Activated CD8-positive, alpha-beta T cell treated with anti-CD3 and anti-CD28 coated beads, Interleukin-2, amount 10 ng/mL, durations not matched to agents 7 days and 5 days (primary cell): ENCODE results near the gene CUTC. TPM values are rescaled to one million over a fixed set of nuclear protein-coding genes. Genes with fewer than 3 reads are reported as not detected.

Source experiments
- ATAC-seq: fragments of 150-1000 bp; cut with Tn5 transposase; one replicate; pipeline ENCODE4 v1.10.0; 2021; ENCODE audit warnings: moderate library complexity
- CTCF ChIA-PET: fragments of 350-600 bp; sonication (Branson Sonifier 250); formaldehyde crosslinking; loops from one replicate; lab custom pipeline; 2021; ENCODE audit warnings: antibody characterized with exemption; lab: Charles Lee
- POLR2A ChIA-PET: fragments of 350-600 bp; sonication (Branson Sonifier 250); formaldehyde crosslinking; loops from one replicate; lab custom pipeline; 2021; ENCODE audit warnings: antibody characterized with exemption; lab: Charles Lee
- DNase-seq: peaks from one replicate; pipeline ENCODE4 v3.0.0-alpha.2; 2020
- H3K27ac Mint-ChIP-seq: one replicate; pipeline ENCODE4 v1.8.0; 2021; ENCODE audit warnings: mild to moderate bottlenecking, mixed read lengths
- H3K27me3 Mint-ChIP-seq: one replicate; pipeline ENCODE4 v1.8.0; 2021; ENCODE audit warnings: low read depth, mixed read lengths
- H3K36me3 Mint-ChIP-seq: one replicate; pipeline ENCODE4 v1.8.0; 2021; ENCODE audit warnings: low read depth, mixed read lengths
- H3K4me1 Mint-ChIP-seq: one replicate; pipeline ENCODE4 v1.8.0; 2021; ENCODE audit warnings: low read depth, mixed read lengths
- H3K4me3 Mint-ChIP-seq: one replicate; pipeline ENCODE4 v1.8.0; 2021; ENCODE audit warnings: mild to moderate bottlenecking, mixed read lengths
- H3K9me3 Mint-ChIP-seq: one replicate; pipeline ENCODE4 v1.8.0; 2022; ENCODE audit warnings: mixed read lengths; ENCODE audit not compliant: insufficient read depth
- total RNA-seq, 2 experiments: library from RNA; stranded (reverse); gene quantifications; one replicate each; pipeline ENCODE4 v1.2.3, GENCODE V29; 2021

CUTC gene
- total RNA-seq, 2 experiments from 2014 or later: 24.0 to 25.8 TPM

DNA sequence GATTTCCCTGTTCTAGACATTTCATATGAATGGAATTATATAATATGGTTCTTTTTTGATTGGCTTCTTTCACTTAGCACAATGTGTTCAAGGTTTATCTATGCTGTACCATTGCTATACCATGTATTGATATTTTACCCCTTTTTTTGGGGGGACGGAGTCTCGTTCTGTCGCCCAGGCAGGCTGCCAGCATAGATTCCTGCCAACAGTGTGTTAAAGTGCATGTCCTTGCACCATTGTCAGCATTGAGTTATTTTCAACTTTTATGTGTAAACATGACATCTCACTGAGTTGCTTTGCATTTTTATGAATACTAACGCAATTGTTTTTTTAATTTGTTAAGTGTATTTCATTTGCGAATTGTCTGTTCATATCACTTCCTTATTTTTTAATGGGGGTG is 55.3 kb downstream of the CUTC start:
- H3K4me3 Mint-ChIP-seq: no peak overlapping the region
- DNase-seq (no peak), ATAC-seq (no peak)
- H3K36me3 Mint-ChIP-seq: no peaks in the 10 kb centered on the region
- no peaks in the 10 kb centered on the region for H3K9me3 Mint-ChIP-seq
- ChIA-PET POLR2A (no interaction called here), CTCF (interaction anchor here (2.0 kb wide), 1 partner anchor 58 kb away, joined by 6 read pairs; no protein-coding TSS in a partner anchor)
- H3K27ac Mint-ChIP-seq: no peak overlapping the region
- peaks cover 2% of the 10 kb centered on the region for H3K4me1 Mint-ChIP-seq
- no peaks in the 10 kb centered on the region for H3K27me3 Mint-ChIP-seq

- H3K27ac Mint-ChIP-seq: no peak overlapping the region
- no peak overlapping the region for H3K4me3 Mint-ChIP-seq
- no peak for DNase-seq
- CTCF ChIA-PET: interaction anchor here (2.0 kb wide), 1 partner anchor 58 kb away, joined by 6 read pairs; no protein-coding TSS in a partner anchor
- no peak for ATAC-seq
- no peaks in the 10 kb centered on the region for H3K36me3 Mint-ChIP-seq
- peaks cover 2% of the 10 kb centered on the region for H3K4me1 Mint-ChIP-seq
- POLR2A ChIA-PET: no interaction called here
- H3K9me3 Mint-ChIP-seq: no peaks in the 10 kb centered on the region
- no peaks in the 10 kb centered on the region for H3K27me3 Mint-ChIP-seq
Measured at GRCh38 chr10:99787782-99788445, 55.9 kb downstream of the CUTC start.

- ChIA-PET POLR2A (no interaction called here), CTCF (interaction anchor here (2.0 kb wide), 1 partner anchor 57 kb away, joined by 6 read pairs; no protein-coding TSS in a partner anchor)
- H3K9me3 Mint-ChIP-seq: no peaks in the 10 kb centered on the region
- ATAC-seq (no peak), DNase-seq (no peak)
- H3K36me3 Mint-ChIP-seq: no peaks in the 10 kb centered on the region
- H3K27ac Mint-ChIP-seq: no peak overlapping the region
- H3K4me1 Mint-ChIP-seq: peaks cover 2% of the 10 kb centered on the region
- no peak overlapping the region for H3K4me3 Mint-ChIP-seq
- no peaks in the 10 kb centered on the region for H3K27me3 Mint-ChIP-seq
Measured at GRCh38 chr10:99788598-99789256, 56.7 kb downstream of the CUTC start.

DNA sequence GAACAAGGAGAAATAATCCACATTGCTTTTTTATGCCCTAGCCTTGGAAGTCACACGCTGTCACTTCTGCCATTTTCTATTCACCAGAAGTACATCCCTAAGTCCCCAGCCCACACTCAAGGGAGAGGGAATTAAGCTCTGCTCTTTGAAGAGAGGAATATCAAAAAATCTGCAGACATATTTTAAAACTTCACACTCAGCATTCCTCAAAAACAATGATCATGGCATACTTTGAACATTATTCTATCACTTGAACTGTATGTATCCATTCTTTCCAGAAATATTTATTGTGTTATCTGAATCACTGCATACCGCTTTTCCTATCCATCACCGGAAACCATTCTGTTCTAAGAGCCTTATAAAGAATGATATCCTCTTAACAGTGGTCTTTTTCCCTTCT is 59.8 kb downstream of the CUTC start:
- CTCF ChIA-PET: interaction anchor here (1.1 kb wide), 1 partner anchor 15 kb away, joined by 4 read pairs; no protein-coding TSS in a partner anchor
- H3K4me1 Mint-ChIP-seq: no peaks in the 10 kb centered on the region
- no peak overlapping the region for H3K27ac Mint-ChIP-seq
- H3K27me3 Mint-ChIP-seq: no peaks in the 10 kb centered on the region
- POLR2A ChIA-PET: no interaction called here
- no peak overlapping the region for H3K4me3 Mint-ChIP-seq
- no peaks in the 10 kb centered on the region for H3K36me3 Mint-ChIP-seq
- ATAC-seq (no peak), DNase-seq (no peak)
- no peaks in the 10 kb centered on the region for H3K9me3 Mint-ChIP-seq

DNA sequence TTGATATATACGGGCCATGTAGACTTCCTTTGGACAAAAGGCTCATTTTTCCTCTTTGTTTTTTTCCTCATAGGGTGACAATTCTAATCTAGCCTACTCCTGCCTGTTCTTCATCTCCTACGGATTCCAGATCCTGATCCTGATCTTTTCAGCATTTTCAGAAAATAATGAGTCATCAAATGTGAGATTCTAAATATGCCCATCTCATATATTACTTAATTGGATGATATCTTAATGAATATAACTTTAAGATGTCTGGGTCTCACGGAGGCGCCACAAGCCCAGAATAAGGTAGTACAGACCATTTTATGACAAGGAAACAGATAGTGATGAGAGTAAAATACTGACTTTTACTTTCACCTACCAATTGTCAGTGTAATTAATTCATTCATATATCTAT is 61.8 kb downstream of the CUTC start:
- H3K4me3 Mint-ChIP-seq: no peak overlapping the region
- H3K36me3 Mint-ChIP-seq: no peaks in the 10 kb centered on the region
- no peaks in the 10 kb centered on the region for H3K9me3 Mint-ChIP-seq
- no peak for DNase-seq
- POLR2A ChIA-PET: no interaction called here
- ATAC-seq: no peak
- CTCF ChIA-PET: interaction anchor here (2.0 kb wide), 1 partner anchor 52 kb away, joined by 5 read pairs; no protein-coding TSS in a partner anchor
- no peak overlapping the region for H3K27ac Mint-ChIP-seq
- H3K27me3 Mint-ChIP-seq: no peaks in the 10 kb centered on the region
- H3K4me1 Mint-ChIP-seq: no peaks in the 10 kb centered on the region

- H3K27ac Mint-ChIP-seq: no peak overlapping the region
- no peak for DNase-seq
- no peaks in the 10 kb centered on the region for H3K4me1 Mint-ChIP-seq
- H3K4me3 Mint-ChIP-seq: no peak overlapping the region
- ChIA-PET POLR2A (no interaction called here), CTCF (no interaction called here)
- H3K27me3 Mint-ChIP-seq: no peaks in the 10 kb centered on the region
- no peaks in the 10 kb centered on the region for H3K9me3 Mint-ChIP-seq
- no peak for ATAC-seq
- no peaks in the 10 kb centered on the region for H3K36me3 Mint-ChIP-seq
Measured at GRCh38 chr10:99796928-99797327, 64.9 kb downstream of the CUTC start.

DNA sequence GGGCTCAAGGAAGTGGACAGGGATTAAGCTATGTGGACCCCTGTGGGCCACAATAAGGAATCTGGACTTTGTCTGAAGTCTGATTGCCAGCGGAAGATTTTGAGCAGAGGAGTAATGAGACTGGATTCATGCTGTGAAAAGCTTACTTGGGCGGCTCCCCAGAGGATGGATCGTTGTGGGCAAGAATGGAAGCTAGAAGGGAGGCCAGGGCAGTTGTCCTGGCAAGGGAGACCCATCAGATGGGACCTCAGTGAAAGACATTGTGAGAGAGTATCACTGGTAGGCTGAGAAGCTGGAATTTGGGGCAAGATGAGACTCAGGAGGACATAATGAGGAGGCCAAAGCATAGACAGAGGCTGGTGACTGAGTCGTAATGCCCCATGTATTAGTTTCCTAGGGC is 66.0 kb downstream of the CUTC start:
- ATAC-seq (no peak), DNase-seq (no peak)
- ChIA-PET CTCF (interaction anchor here (0.9 to 1.7 kb wide), 2 partner anchors 48 to 247 kb away, joined by 3 to 4 read pairs; no protein-coding TSS in a partner anchor), POLR2A (no interaction called here)
- no peaks in the 10 kb centered on the region for H3K4me1 Mint-ChIP-seq
- H3K27me3 Mint-ChIP-seq: no peaks in the 10 kb centered on the region
- H3K9me3 Mint-ChIP-seq: no peaks in the 10 kb centered on the region
- no peak overlapping the region for H3K27ac Mint-ChIP-seq
- no peak overlapping the region for H3K4me3 Mint-ChIP-seq
- H3K36me3 Mint-ChIP-seq: no peaks in the 10 kb centered on the region

GRCh38 chr10:99798920-99799319 is 66.9 kb downstream of the CUTC start:
- Mint-ChIP-seq H3K27me3 (no peaks in the 10 kb centered on the region), H3K36me3 (no peaks in the 10 kb centered on the region), H3K4me3 (no peak overlapping the region), H3K9me3 (no peaks in the 10 kb centered on the region), H3K27ac (no peak overlapping the region), H3K4me1 (no peaks in the 10 kb centered on the region)
- CTCF ChIA-PET: interaction anchor here (0.9 to 1.7 kb wide), 2 partner anchors 47 to 247 kb away, joined by 3 to 4 read pairs; no protein-coding TSS in a partner anchor
- ATAC-seq (no peak), DNase-seq (no peak)
- POLR2A ChIA-PET: no interaction called here

DNA sequence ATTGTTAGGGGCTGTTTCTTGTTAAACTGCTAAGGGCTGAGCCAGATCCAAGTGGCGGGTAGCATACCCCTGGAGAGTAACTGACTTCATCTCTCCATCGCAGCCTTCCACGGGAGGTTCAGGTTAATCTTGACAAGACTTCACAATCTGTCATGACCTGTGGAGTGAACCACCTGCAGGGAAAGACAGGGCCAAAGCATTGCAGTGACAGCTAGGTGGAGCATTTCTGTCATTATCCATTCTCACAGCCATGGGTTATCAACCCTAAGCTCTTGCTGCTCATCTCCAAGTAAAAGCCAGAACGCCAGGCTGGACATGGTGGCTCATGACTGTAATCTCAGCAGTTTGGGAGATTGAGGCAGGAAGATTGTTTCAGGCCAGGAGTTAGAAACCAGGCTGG is 67.6 kb downstream of the CUTC start:
- ChIA-PET CTCF (no interaction called here), POLR2A (no interaction called here)
- Mint-ChIP-seq H3K9me3 (no peaks in the 10 kb centered on the region), H3K36me3 (no peaks in the 10 kb centered on the region), H3K4me1 (no peaks in the 10 kb centered on the region), H3K27ac (no peak overlapping the region), H3K27me3 (no peaks in the 10 kb centered on the region), H3K4me3 (no peak overlapping the region)
- ATAC-seq (no peak), DNase-seq (no peak)

GRCh38 chr10:99804471-99804870 is 72.4 kb downstream of the CUTC start:
- ATAC-seq: no peak

GRCh38 chr10:99805190-99805589 is 73.2 kb downstream of the CUTC start:
- no peak for ATAC-seq
- Mint-ChIP-seq H3K4me3 (no peak overlapping the region), H3K9me3 (no peaks in the 10 kb centered on the region), H3K36me3 (no peaks in the 10 kb centered on the region), H3K27ac (no peak overlapping the region), H3K27me3 (no peaks in the 10 kb centered on the region), H3K4me1 (no peaks in the 10 kb centered on the region)
- no peak for DNase-seq
- ChIA-PET CTCF (no interaction called here), POLR2A (no interaction called here)

More at GRCh38 chr10:99804471-99804870, 72.4 kb downstream of the CUTC start:
- Mint-ChIP-seq H3K9me3 (no peaks in the 10 kb centered on the region), H3K4me3 (no peak overlapping the region), H3K36me3 (no peaks in the 10 kb centered on the region), H3K27ac (no peak overlapping the region), H3K27me3 (no peaks in the 10 kb centered on the region), H3K4me1 (no peaks in the 10 kb centered on the region)
- ChIA-PET POLR2A (no interaction called here), CTCF (no interaction called here)
- no peak for DNase-seq
